Stomach (tissue), 9 donors: ENCODE data around the gene ADCY5. TPM values are rescaled to one million over a fixed set of nuclear protein-coding genes. Genes with fewer than 3 reads are reported as not detected.

Source experiments
- DNase-seq, 2 donors: peaks; one replicate each; pipeline versions ENCODE4 v3.0.0 to v3.0.0-alpha.2; 2013 to 2019
- H3K27ac ChIP-seq, 5 donors: fragments of 200-600 bp in 4 of 5; sonication (generic) in 4 of 5; one replicate each; pipeline ENCODE4 v1.5.1; 2013 to 2019; ENCODE audit warnings: mild to moderate bottlenecking in 1 of 5, moderate library complexity in 1 of 5
- H3K27me3 ChIP-seq, 3 donors: fragments of 200-600 bp; sonication (generic); one replicate each; pipeline ENCODE4 v1.5.1; 2017 to 2019; ENCODE audit warnings: mixed run types in 1 of 3
- H3K36me3 ChIP-seq, 4 donors: fragments of 200-600 bp; sonication (generic); 1 replicate in 3 of 4; 2 replicates in 1 of 4; pipeline ENCODE4 v1.5.1; 2016 to 2019
- H3K4me1 ChIP-seq, 4 donors: fragments of 200-600 bp; sonication (generic); one replicate each; pipeline ENCODE4 v1.5.1; 2016 to 2019
- H3K4me3 ChIP-seq, 4 donors: fragments of 200-600 bp; sonication (generic) in 3 of 4; one replicate each; pipeline ENCODE4 v1.5.1; 2016 to 2019; ENCODE audit warnings: mild to moderate bottlenecking in 1 of 4
- H3K9me3 ChIP-seq, 4 donors: fragments of 200-600 bp; sonication (generic); one replicate each; pipeline ENCODE4 v1.5.1; 2016 to 2019
- EP300 ChIP-seq: sonication (generic); formaldehyde crosslinking; IDR thresholded peaks from one replicate; pipeline ENCODE4 v1.6.1; 2017; ENCODE audit warnings: antibody characterized with exemption
- POLR2A ChIP-seq, 4 donors: fragments of 450-650 bp; IDR thresholded peaks; one replicate each; pipeline ENCODE4 v1.6.1; 2016; ENCODE audit warnings: antibody characterized with exemption in 4 of 4, control low read depth in 2 of 4, mild to moderate bottlenecking in 1 of 4, moderate library complexity in 1 of 4
- POLR2AphosphoS5 ChIP-seq, 3 donors: sonication (generic); formaldehyde crosslinking; IDR thresholded peaks; one replicate each; pipeline ENCODE4 v1.6.1; 2016; ENCODE audit warnings: antibody characterized with exemption in 3 of 3
- WGBS, 5 donors: extraction: QIAGEN DNeasy Blood & Tissue Kit in 3 of 5; methylation state at CpG; one replicate each; pipeline versions ENCODE4 v1.1.5 to v1.1.7; 2013 to 2018; 5-methylcytosine and 5-hydroxymethylcytosine counted together
- intact Hi-C: fragments of 100-400 bp; cut with DNase I; formaldehyde crosslinking; loops from one replicate; pipeline ENCODE4 v1.15.1; 2023; ENCODE audit warnings: low total_unique reads
- polyA plus RNA-seq, 3 donors: library from polyadenylated mRNA; stranded (reverse); fragments of 200-250 nt; gene quantifications; one replicate each; pipeline ENCODE4 v1.2.3, GENCODE V29; 2013
- total RNA-seq, 5 donors: library from RNA; depleted of rRNA; stranded (reverse); fragments of >200 nt; gene quantifications; one replicate each; pipeline versions ENCODE4 v1.1.0 to v1.2.3, GENCODE V29; 2014 to 2016
- TF ChIP-seq, protein P1 (sequence below), 7 experiments: fragments of 450-650 bp in 4 of 7; fragments of 200-600 bp in 3 of 7; sonication (generic) in 3 of 7; IDR thresholded peaks; one replicate each; pipeline ENCODE4 v1.5.1; 2016 to 2019; ENCODE audit warnings: antibody characterized with exemption in 7 of 7, control low read depth in 2 of 7, mild to moderate bottlenecking in 1 of 7
- donor health status: healthy with polysubstance abuse.
- donor health status: Bipolar disorder and iron deficiency.
- donor health status: healthy.

ADCY5 gene
- total and polyA plus RNA-seq, 8 donors = 1.8 to 79.9 (median 16.3) TPM

DNA sequence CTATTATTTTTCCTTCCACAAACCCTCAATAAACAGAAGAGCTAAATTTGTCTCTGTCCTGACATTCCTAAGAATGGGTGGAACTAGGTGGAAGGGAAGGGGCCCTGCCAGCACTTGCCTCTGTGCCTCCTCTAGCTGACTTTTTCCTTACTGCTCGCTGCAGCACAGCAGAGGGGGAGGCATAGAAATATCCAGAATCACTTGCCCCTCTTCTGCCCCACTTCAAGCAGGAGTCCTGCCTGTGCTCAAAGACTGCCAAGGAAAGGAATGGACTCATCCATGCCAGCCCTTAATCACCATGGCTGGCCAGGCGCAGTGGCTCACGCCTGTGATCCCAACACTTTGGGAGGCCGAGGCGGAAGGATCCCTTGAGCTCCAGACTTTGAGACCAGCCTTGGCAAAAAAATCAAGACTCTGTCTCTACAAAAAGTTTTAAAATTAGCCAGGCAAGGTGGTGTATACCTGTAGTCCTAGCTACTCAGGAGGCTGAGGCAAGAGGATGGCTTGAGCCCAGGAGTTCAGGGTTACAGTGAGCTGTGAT is 51.8 kb downstream of the ADCY5 start:
- Histone ChIP-seq H3K4me3 (no peak overlapping the region), H3K36me3 (no peaks in the 10 kb centered on the region), H3K4me1 (peaks cover 0 to 67% (median 33%) of the 10 kb centered on the region in 4 donors), H3K27me3 (peaks cover 0 to 5% (median 0%) of the 10 kb centered on the region in 3 donors), H3K27ac (peak overlapping the region in 4 of 5 donors; percentile 44 to 89 (median 73)), H3K9me3 (no peaks in the 10 kb centered on the region)
- TF ChIP-seq POLR2A (IDR thresholded peaks at IDR 0.05) = no peak
- TF ChIP-seq, protein P1, sequence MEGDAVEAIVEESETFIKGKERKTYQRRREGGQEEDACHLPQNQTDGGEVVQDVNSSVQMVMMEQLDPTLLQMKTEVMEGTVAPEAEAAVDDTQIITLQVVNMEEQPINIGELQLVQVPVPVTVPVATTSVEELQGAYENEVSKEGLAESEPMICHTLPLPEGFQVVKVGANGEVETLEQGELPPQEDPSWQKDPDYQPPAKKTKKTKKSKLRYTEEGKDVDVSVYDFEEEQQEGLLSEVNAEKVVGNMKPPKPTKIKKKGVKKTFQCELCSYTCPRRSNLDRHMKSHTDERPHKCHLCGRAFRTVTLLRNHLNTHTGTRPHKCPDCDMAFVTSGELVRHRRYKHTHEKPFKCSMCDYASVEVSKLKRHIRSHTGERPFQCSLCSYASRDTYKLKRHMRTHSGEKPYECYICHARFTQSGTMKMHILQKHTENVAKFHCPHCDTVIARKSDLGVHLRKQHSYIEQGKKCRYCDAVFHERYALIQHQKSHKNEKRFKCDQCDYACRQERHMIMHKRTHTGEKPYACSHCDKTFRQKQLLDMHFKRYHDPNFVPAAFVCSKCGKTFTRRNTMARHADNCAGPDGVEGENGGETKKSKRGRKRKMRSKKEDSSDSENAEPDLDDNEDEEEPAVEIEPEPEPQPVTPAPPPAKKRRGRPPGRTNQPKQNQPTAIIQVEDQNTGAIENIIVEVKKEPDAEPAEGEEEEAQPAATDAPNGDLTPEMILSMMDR (IDR thresholded peaks at IDR 0.05) = no peak
- TF ChIP-seq EP300 = no peak
- no peak for TF ChIP-seq POLR2AphosphoS5 (IDR thresholded peaks at IDR 0.05)
- intact Hi-C loops = no loop called here
- 84 to 93% (median 91%) methylated on average over 5 of the region's 5 CpGs for WGBS, 5 donors
- peak in 1 of 2 donors; percentile 32 for DNase-seq

DNA sequence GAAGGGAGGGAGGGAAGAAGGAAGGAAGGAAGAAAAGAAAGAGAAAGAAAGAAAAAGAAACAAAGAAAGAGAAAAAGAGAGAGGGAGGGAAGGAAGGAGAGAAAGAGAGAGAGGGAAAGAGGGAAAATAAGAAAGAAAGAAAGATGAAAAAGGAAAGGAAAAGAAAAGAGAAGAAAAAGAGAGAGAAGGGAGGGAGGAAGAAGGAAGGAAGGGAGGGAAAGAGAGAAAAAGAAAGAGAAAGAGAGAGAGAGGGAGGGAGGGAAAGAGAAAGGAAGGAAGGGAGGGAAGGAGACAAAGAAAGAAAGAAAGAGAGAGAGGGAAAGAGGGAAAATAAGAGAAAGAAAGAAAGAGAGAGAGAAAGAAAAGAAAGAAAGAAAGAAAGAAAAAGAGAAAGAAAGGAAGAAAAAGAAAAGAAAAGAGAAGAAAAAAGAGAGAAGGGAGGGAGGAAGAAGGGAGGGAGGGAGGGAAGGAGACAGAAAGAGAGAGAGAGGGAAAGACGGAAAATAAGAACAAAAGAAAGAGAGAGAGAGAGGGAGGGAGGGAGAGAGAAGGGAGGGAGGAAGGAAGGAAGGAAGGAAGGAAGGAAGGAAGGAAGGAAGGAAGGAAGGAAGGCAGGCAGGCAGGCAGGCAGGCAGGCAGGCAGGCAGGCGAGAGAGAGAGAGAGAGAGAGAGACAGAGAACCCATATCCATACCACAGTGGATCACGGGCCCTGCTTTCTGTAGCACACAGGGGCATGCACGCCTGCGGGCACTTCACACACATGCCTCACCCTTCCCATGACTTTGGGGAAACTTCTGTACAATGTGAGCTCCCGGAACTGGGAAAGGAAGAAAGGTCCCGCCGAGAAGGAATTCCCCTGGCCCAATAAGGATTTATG is 52.5 kb downstream of the ADCY5 start:
- no peaks in the 10 kb centered on the region for H3K9me3 ChIP-seq
- no peaks in the 10 kb centered on the region for H3K36me3 ChIP-seq
- H3K4me3 ChIP-seq = no peak overlapping the region
- DNase-seq = no peak
- TF ChIP-seq POLR2A (IDR thresholded peaks at IDR 0.05) (no peak), EP300 (no peak), POLR2AphosphoS5 (IDR thresholded peaks at IDR 0.05) (no peak)
- TF ChIP-seq, protein P1 (IDR thresholded peaks at IDR 0.05) = no peak
- peaks cover 0 to 67% (median 37%) of the 10 kb centered on the region in 4 donors for H3K4me1 ChIP-seq
- peak overlapping the region in 4 of 5 donors; percentile 44 to 89 (median 73) for H3K27ac ChIP-seq
- intact Hi-C loops = no loop called here
- WGBS, 5 donors = 31 to 58% (median 46%) methylated on average over 7 to 8 of the region's 8 CpGs
- H3K27me3 ChIP-seq = peaks cover 0 to 5% (median 0%) of the 10 kb centered on the region in 3 donors

DNA sequence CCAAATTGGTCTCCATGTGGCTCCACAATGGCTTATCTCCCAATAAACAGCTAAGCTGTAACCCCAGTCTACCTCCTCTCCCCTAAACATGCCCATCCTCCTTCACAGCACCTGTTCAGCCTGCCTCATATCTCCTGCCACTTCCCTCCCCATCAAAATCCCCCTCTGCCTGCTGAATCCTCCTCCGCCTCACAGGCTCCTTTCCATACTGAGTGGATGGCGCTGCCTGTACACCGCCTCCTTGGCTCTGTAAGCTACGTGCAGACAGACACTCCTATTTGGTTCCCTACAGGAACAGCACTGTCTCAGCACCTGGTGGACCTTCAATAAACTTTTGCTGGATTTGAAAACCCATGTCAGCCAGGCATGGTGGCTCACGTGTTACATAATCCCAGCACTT is 53.7 kb downstream of the ADCY5 start:
- intact Hi-C loops = no loop called here
- peak overlapping the region in 4 of 5 donors; percentile 46 to 89 (median 66) for H3K27ac ChIP-seq
- 81 to 94% (median 89%) methylated on average over 5 of the region's 5 CpGs for WGBS, 5 donors

More for the DNA sequence above, 53.7 kb downstream of the ADCY5 start:
- H3K4me1 ChIP-seq = peaks cover 0 to 77% (median 42%) of the 10 kb centered on the region in 4 donors
- H3K9me3 ChIP-seq = no peaks in the 10 kb centered on the region
- TF ChIP-seq POLR2A (IDR thresholded peaks at IDR 0.05) (no peak), EP300 (no peak), POLR2AphosphoS5 (IDR thresholded peaks at IDR 0.05) (no peak)
- TF ChIP-seq, protein P1 (IDR thresholded peaks at IDR 0.05) = no peak
- H3K4me3 ChIP-seq = no peak overlapping the region
- H3K36me3 ChIP-seq = no peaks in the 10 kb centered on the region
- DNase-seq = no peak
- peaks cover 0 to 5% (median 0%) of the 10 kb centered on the region in 3 donors for H3K27me3 ChIP-seq
